GM23248 (cell line): Measurements from ENCODE around the gene IGFBPL1. TPM values are rescaled to one million over a fixed set of nuclear protein-coding genes. Genes with fewer than 3 reads are reported as not detected.

Source experiments
- DNase-seq: peaks from one replicate; pipeline ENCODE4 v3.0.0-alpha.2; 2015
- H2AFZ ChIP-seq: fragments of 200-600 bp; sonication (generic); 2 replicates; pipeline ENCODE4 v1.6.1; 2016; ENCODE audit warnings: antibody characterized with exemption
- H3F3A ChIP-seq: fragments of 200-600 bp; sonication (generic); 2 replicates; pipeline ENCODE4 v1.6.1; 2016; ENCODE audit warnings: mild to moderate bottlenecking, antibody characterized with exemption, mixed run types; ENCODE audit not compliant: insufficient read depth
- H3K27ac ChIP-seq: fragments of 200-600 bp; sonication (generic); 2 replicates; pipeline ENCODE4 v1.5.1; 2016; ENCODE audit warnings: mild to moderate bottlenecking
- H3K27me3 ChIP-seq: fragments of 200-600 bp; sonication (generic); replicated peaks from 2 replicates; pipeline ENCODE4 v1.6.1; 2016; ENCODE audit warnings: mild to moderate bottlenecking; ENCODE audit not compliant: insufficient read depth
- H3K36me3 ChIP-seq: fragments of 200-600 bp; sonication (generic); 2 replicates; pipeline ENCODE4 v1.6.1; 2016; ENCODE audit warnings: low read depth, mild to moderate bottlenecking
- H3K4me1 ChIP-seq: fragments of 200-600 bp; sonication (generic); 2 replicates; pipeline ENCODE4 v1.6.1; 2016; ENCODE audit warnings: mild to moderate bottlenecking; ENCODE audit not compliant: insufficient read depth
- H3K4me2 ChIP-seq: fragments of 200-600 bp; sonication (generic); one replicate; pipeline ENCODE4 v1.6.1; 2016; ENCODE audit warnings: mild to moderate bottlenecking; ENCODE audit not compliant: unreplicated experiment
- H3K4me3 ChIP-seq: fragments of 200-600 bp; sonication (generic); 2 replicates; pipeline ENCODE4 v1.5.1; 2016; ENCODE audit warnings: mild to moderate bottlenecking
- H3K79me2 ChIP-seq: fragments of 200-600 bp; sonication (generic); 2 replicates; pipeline ENCODE4 v1.6.1; 2016; ENCODE audit warnings: mild to moderate bottlenecking; ENCODE audit not compliant: insufficient read depth
- H3K9ac ChIP-seq: fragments of 200-600 bp; sonication (generic); 2 replicates; pipeline ENCODE4 v1.6.1; 2016; ENCODE audit warnings: mild to moderate bottlenecking
- H3K9me2 ChIP-seq: fragments of 200-600 bp; sonication (generic); 2 replicates; pipeline ENCODE4 v1.6.1; 2016; ENCODE audit warnings: mixed run types, mild to moderate bottlenecking, moderate library complexity; ENCODE audit not compliant: insufficient read depth
- H3K9me3 ChIP-seq: fragments of 200-600 bp; sonication (generic); one replicate; pipeline ENCODE4 v1.6.1; 2017; ENCODE audit warnings: low read depth
- H4K20me1 ChIP-seq: fragments of 200-600 bp; sonication (generic); 2 replicates; pipeline ENCODE4 v1.6.0; 2016; ENCODE audit not compliant: insufficient read depth
- EZH2 ChIP-seq: fragments of 200-600 bp; sonication (generic); IDR thresholded peaks from 2 replicates; pipeline ENCODE4 v1.6.1; 2018; ENCODE audit warnings: antibody characterized with exemption, mild to moderate bottlenecking; ENCODE audit not compliant: insufficient read depth, poor library complexity, severe bottlenecking
- EZH2phosphoT487 ChIP-seq: fragments of 200-600 bp; sonication (generic); IDR thresholded peaks from 2 replicates; pipeline ENCODE4 v1.6.1; 2018; ENCODE audit warnings: antibody characterized with exemption, moderate library complexity, mild to moderate bottlenecking, low read depth; ENCODE audit not compliant: insufficient read depth
- WGBS, 2 experiments: methylation state at CpG; one replicate each; pipeline ENCODE4 v1.1.6; 2015 to 2017; ENCODE audit warnings: low lambda C conversion rate in 2 of 2, low coverage in 1 of 2; ENCODE audit errors: missing lambda C conversion rate in 2 of 2; 5-methylcytosine and 5-hydroxymethylcytosine counted together
- in situ Hi-C: fragments of 300-500 bp; cut with MboI; formaldehyde crosslinking; loops from 2 replicates; pipeline ENCODE4 v1.15.0; 2020
- polyA plus RNA-seq: library from polyadenylated mRNA; unstranded; fragments of >200 nt; fragmentation: Nextera tagmentation; extraction: Ambion mirVana; gene quantifications from 2 replicates; pipeline ENCODE4 v1.2.1, GENCODE V29; 2016
- total RNA-seq: library from RNA; depleted of rRNA; stranded (reverse); fragments of >200 nt; shearing (Covaris generic); gene quantifications from 2 replicates; pipeline ENCODE4 v1.2.3, GENCODE V29; 2014

Gene IGFBPL1
- total and polyA plus RNA-seq, 2 experiments from 2014 or later: 0.34 to 0.76 TPM

- Histone ChIP-seq H3K27ac (peak overlapping the region; percentile 53), H3K4me3 (no peak overlapping the region), H3K4me2 (peak overlapping the region; percentile 38), H3F3A (peaks cover 23% of the 10 kb centered on the region), H3K36me3 (no peaks in the 10 kb centered on the region), H3K27me3 (no peaks in the 10 kb centered on the region), H3K9me3 (no peaks in the 10 kb centered on the region), H3K9ac (no peak overlapping the region), H3K79me2 (peaks cover 9% of the 10 kb centered on the region), H3K9me2 (no peaks in the 10 kb centered on the region), H2AFZ (peak overlapping the region; percentile 18), H4K20me1 (no peaks in the 10 kb centered on the region), H3K4me1 (peaks cover 36% of the 10 kb centered on the region)
- DNase-seq: peak; percentile 69
- TF ChIP-seq EZH2phosphoT487: no peak
- no peak for TF ChIP-seq EZH2
- 29 to 35% methylated on average over 7 of the region's 7 CpGs for WGBS, 2 experiments
- in situ Hi-C loops: loop anchor here (25.0 kb wide), 1 partner anchor 901 kb away; the partner anchor contains the start of gene POLR1E
Measured at GRCh38 chr9:38388283-38389223, 35.7 kb downstream of the IGFBPL1 start.

- no peak overlapping the region for H2AFZ ChIP-seq
- no peak for DNase-seq
- peaks cover under 1% of the 10 kb centered on the region; the same call in 1 of the 2 replicates for H3K79me2 ChIP-seq
- H3K9ac ChIP-seq: no peak overlapping the region
- H3F3A ChIP-seq: peaks cover 29% of the 10 kb centered on the region
- no peaks in the 10 kb centered on the region for H4K20me1 ChIP-seq
- no peak overlapping the region for H3K27ac ChIP-seq
- WGBS, 2 experiments: 67 to 70% methylated on average over 4 of the region's 4 CpGs
- in situ Hi-C loops: loop anchor here (25.0 kb wide), 1 partner anchor 900 kb away; the partner anchor contains the start of gene POLR1E
- H3K36me3 ChIP-seq: no peaks in the 10 kb centered on the region
- H3K4me3 ChIP-seq: no peak overlapping the region
- TF ChIP-seq EZH2phosphoT487: no peak
- TF ChIP-seq EZH2: no peak
- no peaks in the 10 kb centered on the region for H3K9me3 ChIP-seq
- H3K4me2 ChIP-seq: no peak overlapping the region
- no peaks in the 10 kb centered on the region for H3K9me2 ChIP-seq
- peaks cover 39% of the 10 kb centered on the region for H3K4me1 ChIP-seq
- H3K27me3 ChIP-seq: no peaks in the 10 kb centered on the region
Measured at GRCh38 chr9:38387751-38388150, 36.5 kb downstream of the IGFBPL1 start.

- Histone ChIP-seq H3K27me3 (no peaks in the 10 kb centered on the region), H3K9me3 (no peaks in the 10 kb centered on the region), H2AFZ (no peak overlapping the region), H3K4me1 (peaks cover 40% of the 10 kb centered on the region), H3K27ac (no peak overlapping the region), H3K4me2 (no peak overlapping the region), H3K9me2 (no peaks in the 10 kb centered on the region), H3K79me2 (no peaks in the 10 kb centered on the region), H4K20me1 (no peaks in the 10 kb centered on the region), H3K36me3 (no peaks in the 10 kb centered on the region), H3K9ac (no peak overlapping the region), H3F3A (peaks cover 36% of the 10 kb centered on the region), H3K4me3 (no peak overlapping the region)
- no peak for DNase-seq
- 36 to 39% methylated on average over 1 of the region's 1 CpG for WGBS, 2 experiments
- no peak for TF ChIP-seq EZH2
- TF ChIP-seq EZH2phosphoT487: no peak
- in situ Hi-C loops: loop anchor here (25.0 kb wide), 1 partner anchor 900 kb away; the partner anchor contains the start of gene POLR1E
Measured at GRCh38 chr9:38387066-38387465, 37.2 kb downstream of the IGFBPL1 start.

- in situ Hi-C loops: loop anchor here (25.0 kb wide), 1 partner anchor 899 kb away; the partner anchor contains the start of gene POLR1E
Measured at GRCh38 chr9:38386319-38386895, 37.8 kb downstream of the IGFBPL1 start.

More at GRCh38 chr9:38386319-38386895, 37.8 kb downstream of the IGFBPL1 start:
- Histone ChIP-seq H3K36me3 (no peaks in the 10 kb centered on the region), H3F3A (peaks cover 36% of the 10 kb centered on the region), H3K79me2 (no peaks in the 10 kb centered on the region), H3K9me2 (no peaks in the 10 kb centered on the region), H3K4me2 (no peak overlapping the region), H4K20me1 (no peaks in the 10 kb centered on the region), H3K9ac (no peak overlapping the region), H3K4me3 (no peak overlapping the region), H3K27me3 (no peaks in the 10 kb centered on the region), H3K9me3 (no peaks in the 10 kb centered on the region), H2AFZ (no peak overlapping the region), H3K4me1 (peaks cover 40% of the 10 kb centered on the region), H3K27ac (no peak overlapping the region)
- DNase-seq: no peak
- WGBS, 2 experiments: 59 to 71% methylated on average over 4 of the region's 4 CpGs
- no peak for TF ChIP-seq EZH2phosphoT487
- TF ChIP-seq EZH2: no peak
